ENCODE measurements around the gene DSG2.

DNA sequence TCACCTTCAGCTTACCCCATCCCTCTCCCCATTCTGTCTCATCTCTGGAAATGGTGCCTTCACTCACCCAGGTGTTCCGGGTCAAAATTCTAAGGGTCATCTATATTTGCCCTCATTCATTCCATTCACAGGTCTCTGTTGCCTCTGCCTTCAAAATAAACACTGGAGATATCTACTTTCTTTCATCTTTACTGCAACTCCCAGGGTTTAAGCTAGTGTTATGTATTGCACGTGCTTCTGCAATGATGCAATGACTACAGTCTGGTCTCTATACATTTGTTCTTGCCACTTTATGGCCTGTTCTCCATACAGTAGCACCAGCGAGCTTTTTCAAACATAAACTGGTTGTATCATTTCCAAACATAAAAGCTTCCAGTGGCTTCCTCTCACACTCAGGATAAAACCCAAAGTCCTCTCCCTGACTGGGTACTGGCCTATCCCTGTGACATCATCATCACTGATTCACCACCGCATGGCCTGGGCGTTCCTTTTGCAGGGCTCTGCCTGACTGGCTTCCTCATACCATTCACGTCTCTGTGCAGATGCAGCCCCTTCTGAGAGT is 14.3 kb downstream of the DSG2 start:
- TF ChIP-seq, protein P1, sequence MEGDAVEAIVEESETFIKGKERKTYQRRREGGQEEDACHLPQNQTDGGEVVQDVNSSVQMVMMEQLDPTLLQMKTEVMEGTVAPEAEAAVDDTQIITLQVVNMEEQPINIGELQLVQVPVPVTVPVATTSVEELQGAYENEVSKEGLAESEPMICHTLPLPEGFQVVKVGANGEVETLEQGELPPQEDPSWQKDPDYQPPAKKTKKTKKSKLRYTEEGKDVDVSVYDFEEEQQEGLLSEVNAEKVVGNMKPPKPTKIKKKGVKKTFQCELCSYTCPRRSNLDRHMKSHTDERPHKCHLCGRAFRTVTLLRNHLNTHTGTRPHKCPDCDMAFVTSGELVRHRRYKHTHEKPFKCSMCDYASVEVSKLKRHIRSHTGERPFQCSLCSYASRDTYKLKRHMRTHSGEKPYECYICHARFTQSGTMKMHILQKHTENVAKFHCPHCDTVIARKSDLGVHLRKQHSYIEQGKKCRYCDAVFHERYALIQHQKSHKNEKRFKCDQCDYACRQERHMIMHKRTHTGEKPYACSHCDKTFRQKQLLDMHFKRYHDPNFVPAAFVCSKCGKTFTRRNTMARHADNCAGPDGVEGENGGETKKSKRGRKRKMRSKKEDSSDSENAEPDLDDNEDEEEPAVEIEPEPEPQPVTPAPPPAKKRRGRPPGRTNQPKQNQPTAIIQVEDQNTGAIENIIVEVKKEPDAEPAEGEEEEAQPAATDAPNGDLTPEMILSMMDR (IDR thresholded peaks at IDR 0.05): no peak
- TF ChIP-seq POLR2A (IDR thresholded peaks at IDR 0.05) (no peak), POLR2AphosphoS5 (IDR thresholded peaks at IDR 0.05) (no peak)

Measured in sigmoid colon (tissue), 4 donors.